Measurements from ENCODE around the gene PCP2. TPM values are rescaled to one million over a fixed set of nuclear protein-coding genes. Genes with fewer than 3 reads are reported as not detected.
A peak's percentile ranks its signal among the peaks of the same experiment; 100 is the strongest.
"Not testable (repeated sequence)": the region's sequence is repeated elsewhere in the genome, so short reads cannot be mapped to it uniquely, and the experiment has no call there.

Gene PCP2
- total RNA-seq, 2 donors from 2014 or later: 3.6 to 19.5 TPM

DNA sequence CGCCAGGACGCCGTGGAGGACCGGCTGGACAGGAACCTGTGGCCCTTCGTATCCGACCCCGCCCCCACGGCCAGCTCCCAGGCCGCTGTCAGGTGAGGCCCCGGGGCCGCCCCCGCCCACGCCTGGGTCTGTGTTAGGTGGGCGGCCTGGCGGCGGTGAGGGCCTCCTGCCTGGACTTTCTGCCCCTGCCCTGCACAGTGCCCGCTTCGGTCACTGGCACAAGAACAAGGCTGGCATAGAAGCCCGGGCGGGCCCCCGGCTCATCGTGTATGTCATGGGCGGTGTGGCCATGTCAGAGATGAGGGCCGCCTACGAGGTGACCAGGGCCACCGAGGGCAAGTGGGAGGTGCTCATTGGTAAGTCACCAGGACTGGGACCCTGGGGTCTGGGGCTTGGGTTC, 13.6 kb upstream of the PCP2 start:
- Mint-ChIP-seq H3K27ac (no peak overlapping the region), H3K4me1 (peaks cover under 1% of the 10 kb centered on the region), H3K36me3 (ENCODE audit: low read depth) (peaks cover 14% of the 10 kb centered on the region), H3K9me3 (no peaks in the 10 kb centered on the region), H3K27me3 (no peaks in the 10 kb centered on the region), H3K4me3 (no peak overlapping the region)
- no peak for ATAC-seq (replicated peaks)

DNA sequence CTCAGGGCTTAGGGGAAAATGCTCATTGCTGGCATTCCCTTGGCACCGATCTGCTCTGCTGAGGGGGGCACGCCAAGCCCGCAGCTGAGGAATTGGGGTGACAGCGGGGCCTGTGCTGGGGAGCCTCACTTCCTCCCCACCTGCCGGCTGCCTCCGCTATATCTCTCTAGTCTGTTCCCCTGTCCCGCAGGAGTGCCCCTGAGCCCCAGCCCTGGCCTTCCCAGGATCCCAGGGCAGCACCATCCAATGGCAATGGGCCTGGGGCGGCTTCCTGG, 12.8 kb upstream of the PCP2 start:
- no peak overlapping the region for H3K27ac Mint-ChIP-seq

DNA sequence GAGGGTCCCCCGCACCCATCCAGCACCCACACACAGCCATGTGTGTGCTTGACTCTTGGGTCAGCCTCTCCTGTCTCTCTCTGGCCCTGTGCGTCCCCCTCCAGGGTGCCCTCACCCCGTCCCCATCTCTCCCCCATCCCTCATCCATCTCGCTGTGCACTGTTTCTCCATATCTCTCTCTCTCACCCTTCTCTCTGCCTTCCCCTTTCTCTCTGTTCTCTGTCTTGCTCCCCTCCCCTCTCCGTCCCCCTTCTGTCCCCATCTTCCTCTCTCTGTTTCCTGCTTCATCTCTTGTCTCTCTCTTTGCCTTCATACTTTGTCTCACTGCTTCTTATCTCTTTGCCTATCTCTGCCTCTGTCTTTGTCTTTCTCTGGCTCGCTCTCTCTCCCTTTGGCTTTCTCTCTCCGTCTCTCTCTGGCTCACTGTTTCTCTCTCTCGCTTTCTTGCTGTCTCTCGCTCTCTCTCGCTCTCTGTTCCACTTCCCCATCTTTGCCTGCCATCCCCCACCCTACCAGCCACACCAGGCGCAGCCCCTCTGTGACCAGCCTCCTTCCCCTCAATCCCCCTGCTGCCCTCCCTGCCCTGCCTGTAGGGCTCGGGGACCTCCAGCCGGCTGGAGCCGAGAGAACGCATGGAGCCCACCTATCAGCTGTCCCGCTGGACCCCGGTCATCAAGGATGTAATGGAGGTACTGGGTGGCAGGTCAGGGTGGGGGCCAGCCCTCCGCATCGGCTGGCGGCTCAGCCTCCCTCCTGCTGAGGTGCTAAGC, 12.3 kb upstream of the PCP2 start:
- Mint-ChIP-seq H3K4me1 (no peaks in the 10 kb centered on the region), H3K9me3 (no peaks in the 10 kb centered on the region), H3K27me3 (no peaks in the 10 kb centered on the region), H3K36me3 (ENCODE audit: low read depth) (peaks cover 14% of the 10 kb centered on the region), H3K4me3 (no peak overlapping the region), H3K27ac (no peak overlapping the region)
- ATAC-seq (replicated peaks): no peak

More for the DNA sequence above, 12.8 kb upstream of the PCP2 start:
- Mint-ChIP-seq H3K4me1 (no peaks in the 10 kb centered on the region), H3K36me3 (ENCODE audit: low read depth) (peaks cover 14% of the 10 kb centered on the region), H3K27me3 (no peaks in the 10 kb centered on the region), H3K9me3 (no peaks in the 10 kb centered on the region), H3K4me3 (no peak overlapping the region)
- no peak for ATAC-seq (replicated peaks)

DNA sequence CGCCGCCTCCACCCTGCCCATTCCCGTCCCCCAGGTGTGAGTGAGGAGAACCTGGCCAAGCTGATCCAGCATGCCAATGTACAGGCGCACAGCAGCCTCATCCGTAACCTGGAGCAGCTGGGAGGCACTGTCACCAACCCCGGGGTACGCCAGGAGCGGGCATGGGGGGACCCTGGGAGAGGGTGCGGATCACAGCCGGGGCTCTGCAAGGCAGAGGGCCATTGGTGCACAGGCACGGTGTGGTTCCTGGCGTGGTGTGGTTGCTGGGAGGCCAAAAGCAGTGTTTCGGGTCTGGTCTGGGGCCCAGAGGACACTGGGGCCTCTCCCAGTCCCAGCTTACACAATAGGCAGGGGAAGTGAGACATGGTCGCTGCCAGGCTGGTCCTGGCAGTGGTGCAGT, 11.6 kb upstream of the PCP2 start:
- Mint-ChIP-seq H3K36me3 (ENCODE audit: low read depth) (peaks cover 17% of the 10 kb centered on the region), H3K4me1 (peaks cover 3% of the 10 kb centered on the region), H3K9me3 (no peaks in the 10 kb centered on the region), H3K27me3 (no peaks in the 10 kb centered on the region), H3K4me3 (no peak overlapping the region), H3K27ac (no peak overlapping the region)
- no peak for ATAC-seq (replicated peaks)

DNA sequence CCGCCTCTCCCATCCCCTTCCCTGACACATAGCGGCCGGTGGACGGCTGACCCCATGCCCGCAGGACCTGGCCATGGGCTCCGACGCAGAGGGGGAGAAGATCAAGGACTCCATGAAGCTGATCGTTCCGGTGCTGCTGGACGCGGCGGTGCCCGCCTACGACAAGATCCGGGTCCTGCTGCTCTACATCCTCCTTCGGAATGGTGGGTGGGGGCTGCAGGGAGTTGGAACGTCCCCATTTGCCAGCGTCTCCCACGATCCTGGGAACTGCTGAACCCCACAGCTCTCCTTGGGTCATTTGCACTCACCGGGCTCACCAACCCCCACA, 11.0 kb upstream of the PCP2 start:
- H3K27me3 Mint-ChIP-seq: no peaks in the 10 kb centered on the region
- ATAC-seq (replicated peaks): no peak
- no peaks in the 10 kb centered on the region for H3K9me3 Mint-ChIP-seq
- no peak overlapping the region for H3K4me3 Mint-ChIP-seq
- no peak overlapping the region for H3K27ac Mint-ChIP-seq
- peaks cover 23% of the 10 kb centered on the region for H3K36me3 Mint-ChIP-seq (ENCODE audit: low read depth)
- H3K4me1 Mint-ChIP-seq: peaks cover 9% of the 10 kb centered on the region

DNA sequence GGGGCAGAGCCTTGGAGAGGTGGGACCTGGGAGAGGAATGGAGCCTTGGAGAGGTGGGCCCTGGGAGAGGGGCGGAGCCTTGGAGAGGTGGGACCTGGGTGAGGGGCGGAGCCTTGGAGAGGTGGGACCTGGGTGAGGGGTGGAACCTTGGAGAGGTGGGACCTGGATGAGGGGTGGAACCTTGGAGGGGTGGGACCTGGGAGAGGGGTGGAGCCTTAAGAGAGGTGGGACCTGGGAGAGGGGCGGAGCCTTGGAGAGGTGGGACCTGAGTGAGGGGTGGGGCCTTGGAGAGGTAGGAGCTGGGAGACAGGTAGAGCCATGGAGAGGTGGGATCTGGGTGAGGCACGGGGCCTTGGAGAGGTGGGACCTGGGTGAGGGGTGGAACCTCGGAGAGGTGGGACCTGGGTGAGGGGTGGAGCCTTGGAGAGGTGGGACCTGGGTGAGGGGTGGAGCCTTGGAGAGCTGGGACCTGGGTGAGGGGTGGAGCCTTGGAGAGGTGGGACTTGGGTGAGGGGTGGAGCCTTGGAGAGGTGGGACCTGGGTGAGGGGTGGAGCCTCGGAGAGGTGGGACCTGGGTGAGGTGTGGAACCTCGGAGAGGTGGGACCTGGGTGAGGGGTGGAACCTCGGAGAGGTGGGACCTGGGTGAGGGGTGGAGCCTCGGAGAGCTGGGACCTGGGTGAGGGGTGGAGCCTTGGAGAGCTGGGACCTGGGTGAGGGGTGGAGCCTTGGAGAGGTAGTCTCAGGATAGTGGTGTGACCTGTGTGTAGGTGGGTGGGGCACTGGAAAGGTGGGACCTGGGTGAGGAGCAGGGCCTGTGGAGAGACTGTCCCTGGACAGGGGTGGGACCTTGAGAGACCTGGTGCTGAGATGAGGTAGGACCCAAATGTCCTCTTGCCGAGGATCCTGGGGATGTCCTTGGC, 10.4 kb upstream of the PCP2 start:
- H3K36me3 Mint-ChIP-seq (ENCODE audit: low read depth): peaks cover 30% of the 10 kb centered on the region
- H3K4me1 Mint-ChIP-seq: peaks cover 11% of the 10 kb centered on the region
- H3K4me3 Mint-ChIP-seq, H3K9me3 Mint-ChIP-seq, H3K27me3 Mint-ChIP-seq, H3K27ac Mint-ChIP-seq: not testable (repeated sequence)
- ATAC-seq (replicated peaks): peak; percentile 45

DNA sequence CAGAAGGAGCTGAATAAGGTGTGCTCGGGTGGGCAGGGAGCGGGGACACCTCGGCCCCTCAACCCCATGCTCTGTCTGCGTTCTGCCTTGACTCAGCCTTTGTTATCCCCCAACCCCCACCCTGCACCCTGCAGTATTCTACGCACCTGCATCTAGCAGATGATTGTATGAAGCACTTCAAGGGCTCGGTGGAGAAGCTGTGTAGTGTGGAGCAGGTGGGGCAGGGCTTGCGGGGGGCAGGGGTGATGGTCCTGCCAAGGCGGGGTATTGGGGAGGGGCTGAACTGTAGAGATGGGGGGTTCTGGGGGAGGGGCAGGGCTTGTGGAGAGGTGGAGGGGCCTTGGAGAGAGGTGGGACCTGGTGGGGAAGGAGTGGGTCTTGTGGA, 9.5 kb upstream of the PCP2 start:
- no peak overlapping the region for H3K4me3 Mint-ChIP-seq
- no peak for ATAC-seq (replicated peaks)
- H3K4me1 Mint-ChIP-seq: peaks cover 11% of the 10 kb centered on the region
- H3K36me3 Mint-ChIP-seq (ENCODE audit: low read depth): peaks cover 32% of the 10 kb centered on the region
- no peak overlapping the region for H3K27ac Mint-ChIP-seq
- no peaks in the 10 kb centered on the region for H3K9me3 Mint-ChIP-seq
- no peaks in the 10 kb centered on the region for H3K27me3 Mint-ChIP-seq

DNA sequence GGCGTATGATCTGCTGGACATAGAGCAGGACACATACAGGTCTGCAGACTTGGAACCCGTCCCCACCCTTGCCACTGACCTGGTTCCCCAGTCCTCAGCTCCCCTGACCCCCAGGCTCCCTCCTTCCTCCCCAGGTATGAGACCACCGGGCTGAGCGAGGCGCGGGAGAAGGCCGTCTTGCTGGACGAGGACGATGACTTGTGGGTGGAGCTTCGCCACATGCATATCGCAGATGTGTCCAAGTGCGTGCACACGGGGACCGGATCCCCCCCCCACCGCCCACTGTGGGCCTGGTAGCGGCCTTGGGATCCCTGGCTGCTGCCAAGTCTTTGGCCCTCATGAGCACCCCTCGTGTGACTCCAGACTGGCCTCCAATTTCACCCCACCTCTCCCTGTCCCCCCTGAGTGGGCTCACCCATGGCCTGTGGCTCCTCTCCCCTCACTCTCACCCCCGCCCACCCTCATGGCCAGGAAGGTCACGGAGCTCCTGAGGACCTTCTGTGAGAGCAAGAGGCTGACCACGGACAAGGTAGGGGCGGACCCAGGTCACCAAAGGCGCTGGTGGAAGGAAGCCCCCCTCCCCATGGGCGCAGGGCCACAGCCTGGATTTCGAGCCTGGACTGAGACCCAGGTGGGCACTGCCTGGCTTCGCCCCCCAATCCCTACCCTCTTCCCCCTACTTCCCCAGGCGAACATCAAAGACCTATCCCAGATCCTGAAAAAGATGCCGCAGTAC, 8.9 kb upstream of the PCP2 start:
- no peak overlapping the region for H3K27ac Mint-ChIP-seq
- H3K4me1 Mint-ChIP-seq: peaks cover 11% of the 10 kb centered on the region
- H3K27me3 Mint-ChIP-seq: no peaks in the 10 kb centered on the region
- no peaks in the 10 kb centered on the region for H3K9me3 Mint-ChIP-seq
- ATAC-seq (replicated peaks): no peak
- H3K36me3 Mint-ChIP-seq (ENCODE audit: low read depth): peaks cover 37% of the 10 kb centered on the region
- H3K4me3 Mint-ChIP-seq: no peak overlapping the region

DNA sequence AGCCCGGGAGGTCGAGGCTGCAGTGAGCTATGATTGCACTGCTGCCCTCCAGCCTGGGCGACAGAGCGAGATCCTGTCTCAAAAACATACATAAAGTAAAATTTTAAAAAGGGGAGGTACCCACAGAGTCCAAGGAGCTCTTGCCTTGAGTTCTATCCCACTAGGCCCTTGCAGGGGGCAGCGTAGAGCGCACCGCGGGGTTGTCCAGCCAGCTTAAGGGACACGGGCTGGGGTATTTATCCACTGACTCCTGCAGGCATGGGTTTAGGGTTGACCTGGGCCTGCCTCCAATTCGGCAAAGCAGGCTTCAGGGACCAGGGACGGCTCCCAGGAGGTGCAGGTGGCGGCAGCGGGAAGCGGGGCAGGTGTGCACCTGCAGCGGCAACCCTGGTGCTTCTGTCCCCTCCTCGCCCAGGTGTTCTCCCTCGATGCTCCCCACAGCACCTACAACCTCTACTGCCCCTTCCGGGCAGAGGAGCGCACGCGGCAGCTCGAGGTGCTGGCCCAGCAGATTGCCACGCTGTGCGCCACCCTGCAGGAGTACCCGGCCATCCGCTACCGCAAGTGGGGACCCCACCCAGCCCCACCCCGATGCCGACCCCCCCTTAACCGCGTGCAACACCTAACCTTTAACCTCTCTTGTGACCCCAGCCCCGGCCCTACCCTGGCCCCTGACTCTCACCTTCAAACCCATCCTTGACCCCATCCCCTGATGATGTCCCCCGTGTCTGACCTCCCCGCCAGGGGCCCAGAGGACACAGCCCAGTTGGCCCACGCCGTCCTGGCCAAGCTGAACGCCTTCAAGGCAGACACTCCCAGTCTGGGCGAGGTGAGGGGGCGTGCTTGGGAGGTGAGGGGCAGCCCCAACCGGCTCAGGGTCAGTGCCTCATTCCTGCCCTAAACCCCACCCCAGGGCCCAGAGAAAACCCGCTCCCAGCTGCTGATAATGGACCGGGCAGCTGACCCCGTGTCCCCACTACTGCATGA, 8.1 kb upstream of the PCP2 start:
- peaks cover 11% of the 10 kb centered on the region for H3K4me1 Mint-ChIP-seq
- H3K36me3 Mint-ChIP-seq (ENCODE audit: low read depth): peaks cover 37% of the 10 kb centered on the region
- H3K9me3 Mint-ChIP-seq: no peaks in the 10 kb centered on the region
- no peaks in the 10 kb centered on the region for H3K27me3 Mint-ChIP-seq
- no peak overlapping the region for H3K27ac Mint-ChIP-seq
- ATAC-seq (replicated peaks): no peak
- no peak overlapping the region for H3K4me3 Mint-ChIP-seq

DNA sequence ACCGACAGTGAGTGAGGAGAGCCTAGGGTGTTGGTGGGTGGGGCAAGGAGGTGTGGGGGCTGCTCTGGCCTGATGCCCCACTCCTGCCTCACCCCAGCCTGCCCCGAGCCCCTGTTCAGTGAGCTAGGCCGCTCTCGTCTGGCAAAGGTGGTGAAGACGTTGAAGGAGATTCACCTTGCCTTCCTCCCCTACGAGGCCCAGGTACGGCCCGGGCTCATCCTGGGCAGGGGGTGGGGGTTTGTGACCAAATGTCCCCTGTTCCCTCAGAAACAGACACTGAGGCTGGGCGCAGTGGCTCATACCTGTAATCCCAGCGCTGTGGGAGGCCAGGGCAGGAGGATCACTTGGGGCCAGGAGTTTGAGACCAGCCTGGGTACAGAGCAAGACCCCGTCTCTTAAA, 7.3 kb upstream of the PCP2 start:
- no peaks in the 10 kb centered on the region for H3K9me3 Mint-ChIP-seq
- no peaks in the 10 kb centered on the region for H3K27me3 Mint-ChIP-seq
- H3K36me3 Mint-ChIP-seq (ENCODE audit: low read depth): peaks cover 34% of the 10 kb centered on the region
- no peak for ATAC-seq (replicated peaks)
- no peak overlapping the region for H3K27ac Mint-ChIP-seq
- H3K4me1 Mint-ChIP-seq: peaks cover 11% of the 10 kb centered on the region
- H3K4me3 Mint-ChIP-seq: no peak overlapping the region

DNA sequence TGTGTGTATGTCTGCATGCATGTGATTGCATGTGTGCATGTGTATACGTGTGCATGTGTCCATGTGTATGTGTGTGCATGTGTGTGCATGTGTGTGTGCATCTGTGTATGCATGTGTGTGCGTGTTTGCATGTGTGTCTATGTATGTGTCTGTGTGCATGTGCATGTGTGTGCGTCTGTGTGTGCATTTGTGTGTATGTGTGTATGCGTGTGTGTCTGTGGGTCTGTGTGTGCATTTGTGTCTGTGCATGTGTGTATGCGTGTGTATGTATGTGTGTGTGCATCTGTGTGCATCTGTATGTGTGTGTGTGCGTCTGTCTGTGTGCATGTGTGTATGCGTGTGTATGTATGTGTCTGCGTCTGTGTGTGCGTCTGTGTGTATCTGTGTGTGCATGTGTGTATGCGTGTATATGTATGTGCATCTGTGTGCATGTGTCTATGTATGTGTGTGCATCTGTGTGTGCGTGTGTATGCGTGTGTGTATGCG, 6.4 kb upstream of the PCP2 start:
- H3K36me3 Mint-ChIP-seq (ENCODE audit: low read depth): peaks cover 30% of the 10 kb centered on the region
- H3K4me3 Mint-ChIP-seq: no peak overlapping the region
- no peaks in the 10 kb centered on the region for H3K9me3 Mint-ChIP-seq
- ATAC-seq (replicated peaks): no peak
- H3K4me1 Mint-ChIP-seq: peaks cover 11% of the 10 kb centered on the region
- no peaks in the 10 kb centered on the region for H3K27me3 Mint-ChIP-seq
- H3K27ac Mint-ChIP-seq: no peak overlapping the region

DNA sequence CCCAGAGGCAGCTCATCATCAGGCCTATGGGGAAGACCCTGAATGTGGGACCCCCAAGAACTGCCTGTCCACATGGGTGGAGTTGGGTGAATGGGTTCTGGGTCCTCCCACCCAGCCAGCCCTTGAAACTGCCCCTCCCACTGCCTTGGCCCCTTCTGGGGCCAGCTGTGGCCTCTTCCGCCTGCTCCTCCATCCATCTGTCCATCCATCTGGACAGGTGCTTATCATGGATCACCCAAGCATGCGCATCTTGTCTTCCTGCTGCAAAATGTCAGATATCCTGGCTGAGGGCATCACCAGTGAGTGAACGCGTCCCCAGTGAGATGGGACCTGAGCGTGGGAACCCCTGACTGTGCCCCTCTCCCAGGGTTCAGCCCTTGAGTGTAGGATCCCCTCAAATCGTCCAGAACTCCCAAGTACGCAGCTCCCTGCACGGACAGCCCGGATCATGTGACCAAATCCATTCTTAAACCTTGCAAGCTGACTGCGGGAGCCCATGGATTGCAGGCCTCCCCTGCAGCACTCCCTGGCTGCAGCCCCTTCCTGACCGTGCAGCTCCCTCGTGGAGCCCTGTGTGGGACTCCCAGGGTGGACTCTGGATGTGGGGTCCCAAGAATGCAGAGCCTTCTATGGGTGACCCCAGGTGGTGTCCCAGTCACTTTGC, 5.4 kb upstream of the PCP2 start:
- Mint-ChIP-seq H3K4me1 (peaks cover 15% of the 10 kb centered on the region), H3K27me3 (no peaks in the 10 kb centered on the region), H3K4me3 (peak overlapping the region; percentile 23), H3K9me3 (no peaks in the 10 kb centered on the region), H3K27ac (no peak overlapping the region), H3K36me3 (ENCODE audit: low read depth) (peaks cover 30% of the 10 kb centered on the region)
- ATAC-seq (replicated peaks): no peak

DNA sequence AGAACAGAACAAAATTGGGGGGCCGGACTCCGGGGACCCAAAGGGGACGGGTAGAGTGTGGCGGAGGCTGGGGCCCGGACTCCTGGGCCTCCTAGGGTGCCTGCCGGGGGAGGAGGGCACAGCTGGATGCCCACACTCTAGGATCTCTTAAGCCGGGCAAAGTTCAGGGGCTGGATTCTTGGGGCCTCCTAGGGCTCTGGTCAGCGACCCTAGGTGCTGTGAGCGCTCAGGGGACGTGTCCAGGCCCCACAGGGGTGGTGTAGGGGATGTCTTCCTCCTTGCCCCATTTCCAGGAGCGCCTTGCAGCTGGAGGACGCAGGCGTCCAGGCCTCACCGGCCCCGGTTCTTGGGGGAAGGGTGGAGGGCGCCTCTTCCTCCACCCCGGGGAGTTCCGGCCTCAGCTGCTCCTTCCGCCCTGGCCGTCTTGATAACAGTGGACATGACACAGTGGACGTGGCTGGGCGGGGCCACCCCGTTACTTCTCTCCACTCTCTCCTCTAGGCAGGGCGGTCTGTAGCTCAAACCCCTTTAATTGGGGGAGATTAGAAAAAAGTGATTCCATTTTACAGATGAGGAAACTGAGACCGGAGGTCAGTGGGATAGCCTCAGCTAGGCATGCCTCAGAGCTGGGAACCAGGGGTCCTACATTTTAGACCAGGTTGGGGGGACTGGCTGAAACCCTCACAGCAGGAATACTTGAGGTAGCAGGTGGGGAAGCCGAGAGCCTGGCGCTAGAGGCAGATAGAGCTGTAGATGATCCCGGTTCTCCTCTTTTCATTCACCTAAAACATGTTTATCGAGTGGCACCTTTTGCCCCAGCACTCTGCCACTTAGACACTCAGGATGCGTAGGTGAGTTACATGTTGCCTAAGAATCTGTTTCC, 4.1 kb upstream of the PCP2 start:
- Mint-ChIP-seq H3K4me3 (peak overlapping the region; percentile 83), H3K27me3 (no peaks in the 10 kb centered on the region), H3K4me1 (peaks cover 15% of the 10 kb centered on the region), H3K36me3 (ENCODE audit: low read depth) (peaks cover 33% of the 10 kb centered on the region), H3K9me3 (no peaks in the 10 kb centered on the region), H3K27ac (peak overlapping the region; percentile 88)
- peak; percentile 37 for ATAC-seq (replicated peaks)
